H1 (cell line): ENCODE measurements around the gene UNC5B. TPM values are rescaled to one million over a fixed set of nuclear protein-coding genes. Genes with fewer than 3 reads are reported as not detected.
A peak's percentile ranks its signal among the peaks of the same experiment; 100 is the strongest.

Experiments
- CTCF ChIA-PET: fragments of 300-600 bp; sonication (Branson Sonifier 250); formaldehyde crosslinking; loops from one replicate; lab custom pipeline; 2021; ENCODE audit not compliant: partially characterized antibody; lab: Charles Lee
- POLR2A ChIA-PET: fragments of 300-600 bp; sonication (Branson Sonifier 250); formaldehyde crosslinking; loops from one replicate; lab custom pipeline; 2021; ENCODE audit warnings: inconsistent platforms; ENCODE audit not compliant: partially characterized antibody; lab: Charles Lee
- DNase-seq, 2 experiments: peaks; one replicate each; pipeline versions ENCODE4 v3.0.0 to v3.0.0-alpha.2; 2010 to 2022; ENCODE audit warnings: low spot score in 2 of 2, low read depth in 1 of 2, mixed read lengths in 1 of 2
- FAIRE-seq: peaks from 2 replicates; lab custom pipeline; 2011; peaks lifted over from hg19 to GRCh38; lab: Jason Lieb, UNC
- H2AFZ ChIP-seq: 2 replicates; pipeline ENCODE4 v1.8.1; 2012; ENCODE audit warnings: low read length, inconsistent platforms
- H2AK5ac ChIP-seq: 2 replicates; pipeline ENCODE4 v1.6.1; 2013; ENCODE audit warnings: low read depth, low read length
- H2BK120ac ChIP-seq: replicated peaks from 2 replicates; pipeline ENCODE3; 2013; ENCODE audit warnings: low read depth, low read length, inconsistent platforms
- H2BK12ac ChIP-seq: 2 replicates; pipeline ENCODE4 v1.6.1; 2013; ENCODE audit warnings: low read depth, low read length
- H2BK15ac ChIP-seq: 2 replicates; pipeline ENCODE4 v1.6.1; 2013; ENCODE audit warnings: low read length
- H2BK20ac ChIP-seq: 2 replicates; pipeline ENCODE4 v1.6.1; 2013; ENCODE audit warnings: low read length
- H2BK5ac ChIP-seq: 2 replicates; pipeline ENCODE4 v1.6.1; 2013; ENCODE audit warnings: low read depth, low read length
- H3K14ac ChIP-seq: 2 replicates; pipeline ENCODE4 v1.6.1; 2013; ENCODE audit warnings: inconsistent platforms; ENCODE audit not compliant: insufficient read length
- H3K18ac ChIP-seq: 2 replicates; pipeline ENCODE4 v1.6.1; 2013; ENCODE audit warnings: low read length; ENCODE audit errors: extremely low read depth
- H3K23ac ChIP-seq: 2 replicates; pipeline ENCODE4 v1.6.1; 2013; ENCODE audit warnings: inconsistent platforms; ENCODE audit not compliant: insufficient read length
- H3K23me2 ChIP-seq: 2 replicates; pipeline ENCODE4 v1.6.1; 2013; ENCODE audit warnings: low read depth, low read length
- H3K27ac ChIP-seq: 2 replicates; pipeline ENCODE4 v1.6.1; 2011; ENCODE audit warnings: low read depth, low read length, inconsistent platforms
- H3K27me3 ChIP-seq, 4 experiments: replicated peaks in 1 of 4; 1 replicate in 1 of 4; 2 replicates in 3 of 4; pipeline versions ENCODE4 v1.6.1 to v1.8.1; 2011 to 2013; ENCODE audit warnings: low read length in 3 of 4, mild to moderate bottlenecking in 3 of 4, inconsistent platforms in 2 of 4, mixed read lengths in 2 of 4, moderate library complexity in 1 of 4; ENCODE audit not compliant: control insufficient read depth in 3 of 4, insufficient read depth in 3 of 4; ENCODE audit errors: extremely low read depth in 1 of 4
- H3K36me3 ChIP-seq, 4 experiments: 2 replicates each; pipeline versions ENCODE4 v1.6.1 to v1.8.1; 2011 to 2013; ENCODE audit warnings: mild to moderate bottlenecking in 4 of 4, low read length in 3 of 4, moderate library complexity in 2 of 4, control low read depth in 1 of 4, inconsistent platforms in 1 of 4; ENCODE audit not compliant: insufficient read depth in 4 of 4, control insufficient read depth in 2 of 4
- H3K4ac ChIP-seq: replicated peaks from 2 replicates; pipeline ENCODE3; 2013; ENCODE audit warnings: low read length, low read depth, mixed read lengths, inconsistent platforms; ENCODE audit not compliant: insufficient read length
- H3K4me1 ChIP-seq, 4 experiments: replicated peaks in 1 of 4; 1 replicate in 1 of 4; 2 replicates in 3 of 4; pipeline versions ENCODE4 v1.6.1 to v1.8.1; 2011 to 2013; ENCODE audit warnings: low read length in 3 of 4, inconsistent platforms in 2 of 4, mixed read lengths in 1 of 4; ENCODE audit not compliant: insufficient read depth in 4 of 4, control insufficient read depth in 3 of 4
- H3K4me2 ChIP-seq, 2 experiments: 2 replicates each; pipeline versions ENCODE4 v1.6.1 to v1.8.1; 2011 to 2013; ENCODE audit warnings: low read depth in 2 of 2, low read length in 2 of 2, control low read depth in 1 of 2, inconsistent platforms in 1 of 2, mild to moderate bottlenecking in 1 of 2; ENCODE audit not compliant: insufficient read depth in 1 of 2
- H3K4me3 ChIP-seq, 4 experiments: fragments of 200-600, 300-600 bp in 1 of 4; sonication (generic), shearing (Covaris generic), sonication (Bioruptor Twin) in 1 of 4; 2 replicates each; pipeline versions ENCODE4 v1.5.1 to v1.8.1; 2011 to 2016; ENCODE audit warnings: low read length in 4 of 4, low read depth in 3 of 4, control low read depth in 2 of 4, inconsistent platforms in 2 of 4, mild to moderate bottlenecking in 2 of 4, mixed read lengths in 1 of 4, moderate library complexity in 1 of 4; ENCODE audit not compliant: insufficient read depth in 2 of 4; ENCODE audit errors: extremely low read depth in 1 of 4
- H3K56ac ChIP-seq: replicated peaks from 2 replicates; pipeline ENCODE3; 2013; ENCODE audit warnings: low read depth, mild to moderate bottlenecking, mixed read lengths, low read length, inconsistent platforms; ENCODE audit not compliant: insufficient read length
- H3K79me1 ChIP-seq: 2 replicates; pipeline ENCODE4 v1.6.1; 2013; ENCODE audit warnings: low read depth, low read length, control low read depth
- H3K79me2 ChIP-seq, 2 experiments: 2 replicates each; pipeline versions ENCODE4 v1.6.1 to v1.8.1; 2012 to 2013; ENCODE audit warnings: low read length in 2 of 2, mild to moderate bottlenecking in 2 of 2, inconsistent platforms in 1 of 2; ENCODE audit not compliant: insufficient read depth in 2 of 2, control insufficient read depth in 1 of 2
- H3K9ac ChIP-seq, 4 experiments: replicated peaks in 1 of 4; 1 replicate in 1 of 4; 2 replicates in 3 of 4; pipeline versions ENCODE4 v1.6.1 to v1.8.1; 2011 to 2013; ENCODE audit warnings: low read depth in 3 of 4, low read length in 3 of 4, control low read depth in 2 of 4, mild to moderate bottlenecking in 2 of 4, moderate library complexity in 2 of 4, inconsistent platforms in 1 of 4; ENCODE audit errors: extremely low read depth in 1 of 4
- H3K9me3 ChIP-seq, 2 experiments: 2 replicates each; pipeline versions ENCODE4 v1.6.1 to v1.8.1; 2012 to 2013; ENCODE audit warnings: mild to moderate bottlenecking in 2 of 2, moderate library complexity in 2 of 2, control low read depth in 1 of 2, inconsistent platforms in 1 of 2, low read depth in 1 of 2, low read length in 1 of 2, mixed read lengths in 1 of 2; ENCODE audit not compliant: insufficient read depth in 2 of 2
- H4K20me1 ChIP-seq, 2 experiments: replicated peaks in 1 of 2; 2 replicates each; pipeline versions ENCODE3 to v1.8.1; 2011 to 2013; ENCODE audit warnings: inconsistent platforms in 2 of 2, low read length in 2 of 2, mild to moderate bottlenecking in 1 of 2; ENCODE audit not compliant: insufficient read depth in 2 of 2, control insufficient read depth in 1 of 2
- H4K5ac ChIP-seq: 2 replicates; pipeline ENCODE4 v1.6.1; 2013; ENCODE audit warnings: low read length, low read depth, mixed read lengths, inconsistent platforms; ENCODE audit not compliant: insufficient read length
- H4K8ac ChIP-seq: 2 replicates; pipeline ENCODE4 v1.8.0; 2013; ENCODE audit warnings: mild to moderate bottlenecking, moderate library complexity, low read length, inconsistent platforms; ENCODE audit not compliant: insufficient read depth; ENCODE audit errors: extremely low read depth
- H4K91ac ChIP-seq: replicated peaks from 2 replicates; pipeline ENCODE3; 2013; ENCODE audit warnings: low read length, mixed read lengths, inconsistent platforms; ENCODE audit not compliant: insufficient read length
- BRCA1 ChIP-seq: IDR thresholded peaks from 2 replicates; pipeline ENCODE4 v1.6.1; 2012; ENCODE audit warnings: low read depth, low read length, improper control_type of control experiment
- CBX8 ChIP-seq: fragments of 300-800, 300-1000 bp; sonication (generic); IDR thresholded peaks from 2 replicates; pipeline ENCODE4 v1.7.1; 2016; ENCODE audit warnings: low read depth, low read length, borderline replicate concordance
- GTF2F1 ChIP-seq: IDR thresholded peaks from 2 replicates; pipeline ENCODE4 v1.6.1; 2012; ENCODE audit warnings: low read depth, low read length, improper control_type of control experiment, borderline replicate concordance
- RFX5 ChIP-seq: IDR thresholded peaks from 2 replicates; pipeline ENCODE4 v1.6.1; 2011; ENCODE audit warnings: low read depth, low read length, improper control_type of control experiment, borderline replicate concordance
- SIRT6 ChIP-seq: IDR thresholded peaks from one replicate; pipeline ENCODE4 v1.7.1; 2012; ENCODE audit warnings: low read length, inconsistent platforms
- WGBS, 2 experiments: shearing (Covaris generic) in 1 of 2; methylation state at CpG; one replicate each; pipeline versions ENCODE4 v1.1.6 to v1.1.7; 2013 to 2015; ENCODE audit warnings: low lambda C conversion rate in 2 of 2, mixed read lengths in 2 of 2, inconsistent platforms in 1 of 2, low coverage in 1 of 2, missing lambda C conversion rate in 1 of 2; ENCODE audit not compliant: insufficient replicate concordance in 2 of 2, insufficient coverage in 1 of 2, insufficient read length in 1 of 2; ENCODE audit errors: extremely low coverage in 1 of 2, missing lambda C conversion rate in 1 of 2; 5-methylcytosine and 5-hydroxymethylcytosine counted together
- polyA plus RNA-seq, 7 experiments: library from polyadenylated mRNA; depleted of rRNA in 3 of 7; stranded (reverse) in 5 of 7; unstranded in 2 of 7; fragments of >200 nt in 5 of 7; fragments of 200-250 nt in 2 of 7; gene quantifications; 1 replicate in 5 of 7; 2 replicates in 1 of 7; 4 replicates in 1 of 7; pipeline versions ENCODE4 v1.2.1 to v1.2.3, GENCODE V29; 2011 to 2013; ENCODE audit warnings: missing spikeins in 2 of 7, mixed read lengths in 2 of 7
- total RNA-seq: library from RNA; stranded (reverse); fragmentation: NEBNext Ultra II Directional; extraction: Animal tissue kit (Norgen Biotek cat#: 25700); gene quantifications from 2 replicates; pipeline ENCODE4 v1.2.1, GENCODE V29; 2021
- TF ChIP-seq, protein P1 (sequence below): IDR thresholded peaks from 2 replicates; pipeline ENCODE4 v1.6.1; 2011; ENCODE audit warnings: low read length, improper control_type of control experiment
- TF ChIP-seq, protein P2 (sequence below): IDR thresholded peaks from 2 replicates; pipeline ENCODE4 v1.6.1; 2012; ENCODE audit warnings: low read length, inconsistent platforms
- TF ChIP-seq, protein P3 (sequence below): IDR thresholded peaks from 2 replicates; pipeline ENCODE4 v1.6.1; 2011; ENCODE audit warnings: low read depth, mild to moderate bottlenecking, low read length; ENCODE audit not compliant: insufficient read depth

UNC5B gene
- total and polyA plus RNA-seq, 2 of the 8 experiments (the other 6 are each of a cell fraction or from before 2014, with no cell fraction given), result 27.9 to 31.8 TPM

DNA sequence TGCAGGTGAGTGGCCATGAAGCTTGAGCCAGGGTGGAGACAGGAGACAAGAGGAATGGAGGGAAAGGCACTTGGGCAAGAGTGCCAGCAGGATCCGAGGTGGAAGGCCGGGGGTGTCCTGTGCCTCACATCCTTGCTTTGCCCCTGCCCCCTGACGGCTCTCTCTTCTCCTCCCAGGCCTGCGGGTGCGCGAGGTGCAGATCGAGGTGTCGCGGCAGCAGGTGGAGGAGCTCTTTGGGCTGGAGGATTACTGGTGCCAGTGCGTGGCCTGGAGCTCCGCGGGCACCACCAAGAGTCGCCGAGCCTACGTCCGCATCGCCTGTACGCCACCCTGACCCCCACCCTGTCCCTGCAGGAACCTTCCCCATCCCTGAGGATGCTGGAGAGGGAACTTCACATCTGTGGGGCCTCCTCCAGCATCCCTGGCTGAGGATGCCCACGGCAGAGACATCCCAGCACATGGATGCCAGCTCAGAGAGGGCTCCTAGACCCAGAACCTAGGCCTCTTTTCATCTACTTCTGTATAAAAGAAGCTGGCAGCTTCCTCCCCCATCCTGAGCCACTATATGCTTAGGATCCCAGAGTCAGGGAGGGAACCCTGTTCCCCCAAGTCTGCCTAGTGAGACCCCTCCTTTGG lies 72.3 kb downstream of the UNC5B start:
- Histone ChIP-seq H3K4me1 (peaks cover 0 to 4% (median under 1%) of the 10 kb centered on the region in 4 experiments; a peak in 3 of 7 replicates), H3K14ac (no peak overlapping the region), H4K91ac (no peak overlapping the region), H3K23ac (no peak overlapping the region), H3K18ac (no peak overlapping the region; the same call in 1 of the 2 replicates), H2AFZ (no peak overlapping the region), H3K4ac (no peak overlapping the region), H3K27me3 (no peaks in the 10 kb centered on the region), H2BK20ac (no peak overlapping the region), H2BK12ac (no peak overlapping the region), H3K79me1 (0 out of 2 replicates have a peak, but pooled peaks cover 3% of the 10 kb centered on the region), H2BK15ac (no peak overlapping the region), H3K9ac (no peak overlapping the region), H4K20me1 (peaks cover 2 to 11% of the 10 kb centered on the region in 2 experiments), H2AK5ac (no peak overlapping the region), H4K8ac (no peak overlapping the region), H4K5ac (no peak overlapping the region), H2BK120ac (no peak overlapping the region), H3K79me2 (no peaks in the 10 kb centered on the region), H3K23me2 (no peaks in the 10 kb centered on the region), H2BK5ac (peak overlapping the region; percentile 52; the same call in 1 of the 2 replicates), H3K4me2 (no peak overlapping the region), H3K27ac (no peak overlapping the region), H3K56ac (no peak overlapping the region), H3K36me3 (peaks cover 4 to 25% (median 14%) of the 10 kb centered on the region in 4 experiments; a peak in 6 of 8 replicates), H3K9me3 (no peaks in the 10 kb centered on the region), H3K4me3 (no peak overlapping the region)
- FAIRE-seq, result no peak
- WGBS, 2 experiments, result 88% methylated on average over 16 of the region's 19 CpGs; no CpG with 5 or more reads in 1 of the 2 experiments
- ChIA-PET CTCF (interaction anchor here (0.5 to 11.2 kb wide), 52 partner anchors 10 to 393 kb away, joined by 3 to 175 read pairs (median 5); partner anchors contain the start of gene UNC5B), POLR2A (interaction anchor here (0.6 kb wide), 2 partner anchors 15 to 148 kb away, joined by 3 read pairs; no protein-coding TSS in a partner anchor)
- no peak for DNase-seq
- TF ChIP-seq, protein P1, sequence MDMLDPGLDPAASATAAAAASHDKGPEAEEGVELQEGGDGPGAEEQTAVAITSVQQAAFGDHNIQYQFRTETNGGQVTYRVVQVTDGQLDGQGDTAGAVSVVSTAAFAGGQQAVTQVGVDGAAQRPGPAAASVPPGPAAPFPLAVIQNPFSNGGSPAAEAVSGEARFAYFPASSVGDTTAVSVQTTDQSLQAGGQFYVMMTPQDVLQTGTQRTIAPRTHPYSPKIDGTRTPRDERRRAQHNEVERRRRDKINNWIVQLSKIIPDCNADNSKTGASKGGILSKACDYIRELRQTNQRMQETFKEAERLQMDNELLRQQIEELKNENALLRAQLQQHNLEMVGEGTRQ, result no peak
- TF ChIP-seq BRCA1 (no peak), RFX5 (no peak), SIRT6 (no peak), CBX8 (no peak), GTF2F1 (no peak)
- TF ChIP-seq, protein P2, sequence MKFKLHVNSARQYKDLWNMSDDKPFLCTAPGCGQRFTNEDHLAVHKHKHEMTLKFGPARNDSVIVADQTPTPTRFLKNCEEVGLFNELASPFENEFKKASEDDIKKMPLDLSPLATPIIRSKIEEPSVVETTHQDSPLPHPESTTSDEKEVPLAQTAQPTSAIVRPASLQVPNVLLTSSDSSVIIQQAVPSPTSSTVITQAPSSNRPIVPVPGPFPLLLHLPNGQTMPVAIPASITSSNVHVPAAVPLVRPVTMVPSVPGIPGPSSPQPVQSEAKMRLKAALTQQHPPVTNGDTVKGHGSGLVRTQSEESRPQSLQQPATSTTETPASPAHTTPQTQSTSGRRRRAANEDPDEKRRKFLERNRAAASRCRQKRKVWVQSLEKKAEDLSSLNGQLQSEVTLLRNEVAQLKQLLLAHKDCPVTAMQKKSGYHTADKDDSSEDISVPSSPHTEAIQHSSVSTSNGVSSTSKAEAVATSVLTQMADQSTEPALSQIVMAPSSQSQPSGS, result no peak
- TF ChIP-seq, protein P3, sequence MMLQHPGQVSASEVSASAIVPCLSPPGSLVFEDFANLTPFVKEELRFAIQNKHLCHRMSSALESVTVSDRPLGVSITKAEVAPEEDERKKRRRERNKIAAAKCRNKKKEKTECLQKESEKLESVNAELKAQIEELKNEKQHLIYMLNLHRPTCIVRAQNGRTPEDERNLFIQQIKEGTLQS, result no peak
